ENCODE results near the gene ME3.
A peak's percentile ranks its signal among the peaks of the same experiment; 100 is the strongest.

ME3 gene

DNA sequence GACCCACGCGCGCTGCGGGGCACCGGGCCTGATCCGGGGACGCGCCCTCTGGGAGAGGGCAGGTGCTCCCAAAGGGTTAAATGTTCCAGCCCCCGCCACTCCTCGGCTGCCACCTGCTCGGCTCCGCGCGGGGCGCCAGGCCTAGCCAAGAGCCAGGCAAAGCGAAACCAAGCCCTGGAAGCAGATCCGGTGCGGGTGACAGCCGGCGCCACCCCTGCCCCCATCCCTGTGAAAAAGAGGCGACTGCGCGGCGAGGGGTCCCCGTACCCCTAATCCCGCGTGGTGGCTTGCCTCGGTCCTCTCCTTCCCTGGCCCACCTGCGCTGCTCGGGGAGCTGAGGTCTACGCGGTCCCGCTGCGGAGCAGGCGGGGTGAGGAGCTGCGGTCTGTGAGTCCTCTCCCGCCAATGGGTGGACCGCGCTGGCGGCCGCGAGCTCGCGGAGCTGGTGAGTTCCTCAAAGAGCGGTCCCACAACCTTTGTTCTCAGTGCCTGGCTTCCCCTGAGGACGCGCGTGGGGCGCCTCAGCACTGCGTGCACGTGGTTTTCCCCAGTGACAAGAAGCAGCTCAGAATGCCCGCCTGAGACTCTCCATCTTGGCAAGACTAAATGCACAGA lies at the start of gene ME3:
ME3 (minus strand) TSS at position 610 of the 615 bp plus-strand sequence.
- DNase-seq (ENCODE audit: low read depth): no peak
- TF ChIP-seq, protein P1, sequence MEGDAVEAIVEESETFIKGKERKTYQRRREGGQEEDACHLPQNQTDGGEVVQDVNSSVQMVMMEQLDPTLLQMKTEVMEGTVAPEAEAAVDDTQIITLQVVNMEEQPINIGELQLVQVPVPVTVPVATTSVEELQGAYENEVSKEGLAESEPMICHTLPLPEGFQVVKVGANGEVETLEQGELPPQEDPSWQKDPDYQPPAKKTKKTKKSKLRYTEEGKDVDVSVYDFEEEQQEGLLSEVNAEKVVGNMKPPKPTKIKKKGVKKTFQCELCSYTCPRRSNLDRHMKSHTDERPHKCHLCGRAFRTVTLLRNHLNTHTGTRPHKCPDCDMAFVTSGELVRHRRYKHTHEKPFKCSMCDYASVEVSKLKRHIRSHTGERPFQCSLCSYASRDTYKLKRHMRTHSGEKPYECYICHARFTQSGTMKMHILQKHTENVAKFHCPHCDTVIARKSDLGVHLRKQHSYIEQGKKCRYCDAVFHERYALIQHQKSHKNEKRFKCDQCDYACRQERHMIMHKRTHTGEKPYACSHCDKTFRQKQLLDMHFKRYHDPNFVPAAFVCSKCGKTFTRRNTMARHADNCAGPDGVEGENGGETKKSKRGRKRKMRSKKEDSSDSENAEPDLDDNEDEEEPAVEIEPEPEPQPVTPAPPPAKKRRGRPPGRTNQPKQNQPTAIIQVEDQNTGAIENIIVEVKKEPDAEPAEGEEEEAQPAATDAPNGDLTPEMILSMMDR (IDR thresholded peaks at IDR 0.05; ENCODE audit: control insufficient read depth, insufficient read depth, low read depth, low read length, missing control alignments): no peak
- peak within 1 kb of the TSS; percentile 77 for H3K4me3 ChIP-seq (ENCODE audit: control insufficient read depth, low read depth, low read length)

DNA sequence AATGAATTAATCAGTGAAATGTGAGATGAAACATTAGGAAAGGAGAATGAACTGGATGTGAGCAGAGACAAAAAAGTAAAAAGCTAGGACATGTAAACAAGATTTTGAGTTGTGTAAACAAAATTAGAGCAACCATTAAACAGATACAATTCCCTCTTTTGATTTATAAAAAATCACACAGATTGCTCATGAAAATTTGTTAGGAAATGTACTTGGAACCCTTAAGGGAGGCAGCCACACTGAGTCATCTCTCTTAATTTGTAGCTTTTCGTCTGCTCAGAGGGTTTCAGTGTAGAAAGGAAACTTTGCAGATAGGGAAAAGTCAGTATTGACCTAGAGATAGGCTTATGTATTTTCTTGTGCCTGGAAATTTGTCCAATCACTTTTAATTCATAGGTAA lies 49.6 kb upstream of the ME3 start:
- TF ChIP-seq, protein P1 (IDR thresholded peaks at IDR 0.05; ENCODE audit: control insufficient read depth, insufficient read depth, low read depth, low read length, missing control alignments): no peak
- DNase-seq (ENCODE audit: low read depth): no peak

DNA sequence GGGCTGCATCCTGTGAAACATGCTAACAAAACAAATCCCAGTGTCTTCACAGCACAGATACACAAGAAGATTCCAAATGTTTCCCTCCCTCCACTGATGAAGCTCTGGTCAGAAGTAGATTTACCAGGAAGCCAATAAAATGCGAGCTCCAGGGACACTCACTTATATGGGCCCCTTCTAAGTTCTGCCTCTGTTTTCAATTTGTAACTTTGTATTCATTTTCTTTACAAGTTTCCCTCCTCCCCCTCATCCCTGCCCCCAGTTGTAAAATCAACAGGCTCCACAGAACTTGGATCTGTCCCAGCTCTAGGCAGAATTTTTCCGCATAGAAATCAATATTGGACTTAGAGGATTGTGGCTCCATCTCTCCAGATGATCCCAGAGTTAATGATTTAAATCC lies 48.1 kb upstream of the ME3 start:
- TF ChIP-seq, protein P1 (IDR thresholded peaks at IDR 0.05; ENCODE audit: control insufficient read depth, insufficient read depth, low read depth, low read length, missing control alignments): no peak
- no peak for DNase-seq (ENCODE audit: low read depth)
- H3K4me3 ChIP-seq (ENCODE audit: control insufficient read depth, low read depth, low read length): no peak overlapping the region

More for the DNA sequence above, 49.6 kb upstream of the ME3 start:
- no peak overlapping the region for H3K4me3 ChIP-seq (ENCODE audit: control insufficient read depth, low read depth, low read length)

DNA sequence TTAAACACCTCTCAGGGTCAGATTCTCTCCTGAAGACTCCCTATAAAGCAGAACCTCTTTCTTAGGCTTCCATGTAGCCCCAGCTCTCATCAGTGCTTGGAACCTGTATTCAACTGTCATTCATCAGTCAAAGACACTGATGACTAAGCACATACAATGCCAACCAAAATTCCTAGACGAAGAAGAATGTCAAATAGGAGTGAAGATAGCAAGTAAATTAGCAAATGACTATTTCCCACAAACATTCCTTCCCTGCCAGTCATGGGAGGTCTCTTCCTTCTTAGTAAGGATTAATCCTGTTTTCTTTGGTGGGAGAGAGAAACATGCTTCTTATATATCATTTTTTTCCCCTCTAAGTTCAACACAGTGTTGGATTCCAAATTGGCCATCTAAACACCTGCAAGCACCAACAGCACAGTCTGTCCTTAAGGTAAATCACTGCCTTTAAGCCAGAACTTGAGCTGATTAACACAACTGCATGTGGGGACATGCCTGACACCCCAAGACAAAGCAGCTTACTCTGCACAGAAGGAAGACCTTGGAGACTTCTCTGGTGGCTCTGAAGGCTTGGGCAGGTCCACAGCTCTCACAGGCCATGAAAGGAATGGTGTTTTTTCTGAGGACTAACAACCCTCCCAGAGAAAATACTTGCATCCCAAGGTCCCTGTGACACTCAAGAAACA lies 47.5 kb upstream of the ME3 start:
- no peak for DNase-seq (ENCODE audit: low read depth)
- no peak overlapping the region for H3K4me3 ChIP-seq (ENCODE audit: control insufficient read depth, low read depth, low read length)

DNA sequence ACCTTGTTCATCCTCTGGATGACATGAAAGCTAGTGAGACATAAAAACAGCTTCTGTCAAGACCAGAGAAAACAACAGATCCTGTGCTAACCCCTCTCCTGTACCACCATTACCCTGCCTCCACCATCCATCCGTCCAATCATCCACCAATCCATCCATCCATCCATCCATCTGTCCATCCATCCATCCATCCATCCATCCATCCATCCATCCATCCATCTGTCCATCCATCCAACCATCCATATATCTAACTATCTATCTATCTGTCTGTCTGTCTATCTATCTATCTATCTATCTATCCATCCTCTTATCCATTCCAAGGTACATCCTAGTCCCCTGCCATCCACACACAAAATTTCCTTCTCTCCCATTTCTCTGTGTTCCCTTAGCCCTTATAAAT lies 46.6 kb upstream of the ME3 start:
- TF ChIP-seq, protein P1 (IDR thresholded peaks at IDR 0.05; ENCODE audit: control insufficient read depth, insufficient read depth, low read depth, low read length, missing control alignments): no peak
- DNase-seq (ENCODE audit: low read depth): no peak

More for the DNA sequence above, 47.5 kb upstream of the ME3 start:
- TF ChIP-seq, protein P1 (IDR thresholded peaks at IDR 0.05; ENCODE audit: control insufficient read depth, insufficient read depth, low read depth, low read length, missing control alignments): no peak

DNA sequence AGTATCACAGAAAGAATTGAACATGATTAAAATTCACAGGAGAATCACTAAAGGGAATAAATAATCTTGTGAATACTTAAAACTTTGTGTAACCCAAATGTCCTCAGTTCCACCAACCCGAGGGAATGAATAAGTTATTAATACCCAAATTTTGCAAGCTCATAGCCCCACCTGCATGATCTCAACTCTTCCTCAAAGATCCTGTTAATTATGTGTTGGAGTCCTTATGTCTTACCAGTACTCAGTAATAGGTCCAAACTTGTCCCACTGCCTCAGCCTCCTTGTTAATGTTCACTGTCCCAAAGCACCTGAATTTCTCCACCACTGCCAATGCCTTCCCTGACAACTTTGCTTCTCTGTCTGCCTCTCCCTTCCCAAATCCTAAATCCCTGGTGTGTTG lies 46.1 kb upstream of the ME3 start:
- H3K4me3 ChIP-seq (ENCODE audit: control insufficient read depth, low read depth, low read length): no peak overlapping the region
- no peak for DNase-seq (ENCODE audit: low read depth)
- TF ChIP-seq, protein P1 (IDR thresholded peaks at IDR 0.05; ENCODE audit: control insufficient read depth, insufficient read depth, low read depth, low read length, missing control alignments): no peak

More for the DNA sequence above, 46.6 kb upstream of the ME3 start:
- H3K4me3 ChIP-seq (ENCODE audit: control insufficient read depth, low read depth, low read length): no peak overlapping the region

All from AG09309 (cell line).